Activated CD4-positive, alpha-beta T cell treated with anti-CD3 and anti-CD28 coated beads for 36 hours (primary cell): ENCODE results near the gene NFKBIZ. TPM values are rescaled to one million over a fixed set of nuclear protein-coding genes. Genes with fewer than 3 reads are reported as not detected.

Experiments used
- ATAC-seq: fragments of 200-7000 bp; cut with Tn5 transposase; one replicate; pipeline ENCODE4 v1.10.0; 2021; ENCODE audit warnings: mild to moderate bottlenecking, moderate library complexity
- CTCF ChIA-PET: fragments of 350-600 bp; sonication (Branson Sonifier 250); formaldehyde crosslinking; loops from one replicate; lab custom pipeline; 2021; ENCODE audit warnings: antibody characterized with exemption; lab: Charles Lee
- POLR2A ChIA-PET: fragments of 350-600 bp; sonication (Branson Sonifier 250); formaldehyde crosslinking; loops from one replicate; lab custom pipeline; 2021; ENCODE audit warnings: antibody characterized with exemption, inconsistent platforms; lab: Charles Lee
- DNase-seq: peaks from one replicate; pipeline ENCODE4 v3.0.0-alpha.2; 2020
- H3K27ac Mint-ChIP-seq: one replicate; pipeline ENCODE4 v1.8.0; 2021; ENCODE audit warnings: mixed read lengths
- H3K27me3 Mint-ChIP-seq: one replicate; pipeline ENCODE4 v1.8.0; 2021; ENCODE audit warnings: mixed read lengths
- H3K36me3 Mint-ChIP-seq: one replicate; pipeline ENCODE4 v1.8.0; 2021; ENCODE audit warnings: low read depth, mixed read lengths
- H3K4me1 Mint-ChIP-seq: one replicate; pipeline ENCODE4 v1.8.0; 2021; ENCODE audit warnings: mixed read lengths
- H3K4me3 Mint-ChIP-seq: one replicate; pipeline ENCODE4 v1.8.0; 2021; ENCODE audit warnings: mild to moderate bottlenecking, moderate library complexity, mixed read lengths
- H3K9me3 Mint-ChIP-seq: one replicate; pipeline ENCODE4 v1.8.0; 2021; ENCODE audit warnings: low read depth, mixed read lengths
- intact Hi-C, 2 experiments: fragments of 100-400 bp; cut with DNase I in 1 of 2; cut with micrococcal nuclease in 1 of 2; formaldehyde crosslinking; loops; one replicate each; pipeline versions ENCODE4 v1.14.2 to v1.15.1; 2022 to 2024; cut with DNase I, micrococcal nuclease
- total RNA-seq, 2 experiments: library from RNA; stranded (reverse); gene quantifications; one replicate each; pipeline ENCODE4 v1.2.3, GENCODE V29; 2021

The NFKBIZ gene
- total RNA-seq, 2 experiments from 2014 or later = 47.8 to 56.7 TPM

- H3K27ac Mint-ChIP-seq = no peak overlapping the region
- ATAC-seq = no peak
Measured at GRCh38 chr3:101836652-101837598, 12.4 kb upstream of the NFKBIZ start.

GRCh38 chr3:101838691-101839090 is 10.6 kb upstream of the NFKBIZ start:
- H3K4me1 Mint-ChIP-seq = peaks cover 32% of the 10 kb centered on the region
- no peaks in the 10 kb centered on the region for H3K27me3 Mint-ChIP-seq
- POLR2A ChIA-PET = no interaction called here
- DNase-seq (no peak), ATAC-seq (no peak)
- H3K27ac Mint-ChIP-seq = no peak overlapping the region
- H3K9me3 Mint-ChIP-seq = peaks cover 7% of the 10 kb centered on the region
- CTCF ChIA-PET = interaction anchor here (1.0 to 1.1 kb wide), 2 partner anchors 21 to 33 kb away, joined by 3 to 5 read pairs; no protein-coding TSS in a partner anchor
- intact Hi-C loops = no loop called here
- H3K4me3 Mint-ChIP-seq = no peak overlapping the region
- H3K36me3 Mint-ChIP-seq = peaks cover 23% of the 10 kb centered on the region

More at GRCh38 chr3:101836652-101837598, 12.4 kb upstream of the NFKBIZ start:
- intact Hi-C loops = no loop called here
- H3K27me3 Mint-ChIP-seq = no peaks in the 10 kb centered on the region
- no peak for DNase-seq
- peaks cover 49% of the 10 kb centered on the region for H3K4me1 Mint-ChIP-seq
- H3K9me3 Mint-ChIP-seq = peaks cover 2% of the 10 kb centered on the region
- CTCF ChIA-PET = no interaction called here
- POLR2A ChIA-PET = no interaction called here
- no peak overlapping the region for H3K4me3 Mint-ChIP-seq
- peaks cover 28% of the 10 kb centered on the region for H3K36me3 Mint-ChIP-seq

DNA sequence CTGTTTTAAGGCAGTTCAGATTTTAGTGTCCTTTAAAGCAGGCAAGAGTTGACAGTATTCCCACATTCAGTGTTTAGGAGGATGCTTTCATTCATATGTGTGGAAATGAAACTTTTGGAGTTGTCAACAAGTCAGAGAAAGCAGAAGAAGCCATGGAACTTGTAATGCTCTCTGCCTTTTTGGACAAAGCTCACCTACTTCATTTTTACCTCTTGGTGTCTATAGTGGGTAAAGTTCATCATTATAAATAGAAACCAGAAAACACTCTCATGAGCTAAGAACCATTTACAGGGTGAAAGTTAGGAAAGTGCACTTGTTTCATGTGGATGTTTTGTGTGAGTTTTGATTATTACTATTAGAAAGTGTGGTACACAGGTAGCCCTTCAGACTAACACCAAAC is 9.2 kb upstream of the NFKBIZ start:
- Mint-ChIP-seq H3K4me1 (peaks cover 22% of the 10 kb centered on the region), H3K36me3 (peaks cover 15% of the 10 kb centered on the region), H3K4me3 (no peak overlapping the region), H3K9me3 (peaks cover 7% of the 10 kb centered on the region), H3K27me3 (no peaks in the 10 kb centered on the region), H3K27ac (no peak overlapping the region)
- ChIA-PET POLR2A (no interaction called here), CTCF (interaction anchor here (0.7 to 1.4 kb wide), 4 partner anchors 10 to 47 kb away, joined by 3 to 5 read pairs (median 4); no protein-coding TSS in a partner anchor)
- no peak for ATAC-seq
- intact Hi-C loops = no loop called here
- DNase-seq = no peak

DNA sequence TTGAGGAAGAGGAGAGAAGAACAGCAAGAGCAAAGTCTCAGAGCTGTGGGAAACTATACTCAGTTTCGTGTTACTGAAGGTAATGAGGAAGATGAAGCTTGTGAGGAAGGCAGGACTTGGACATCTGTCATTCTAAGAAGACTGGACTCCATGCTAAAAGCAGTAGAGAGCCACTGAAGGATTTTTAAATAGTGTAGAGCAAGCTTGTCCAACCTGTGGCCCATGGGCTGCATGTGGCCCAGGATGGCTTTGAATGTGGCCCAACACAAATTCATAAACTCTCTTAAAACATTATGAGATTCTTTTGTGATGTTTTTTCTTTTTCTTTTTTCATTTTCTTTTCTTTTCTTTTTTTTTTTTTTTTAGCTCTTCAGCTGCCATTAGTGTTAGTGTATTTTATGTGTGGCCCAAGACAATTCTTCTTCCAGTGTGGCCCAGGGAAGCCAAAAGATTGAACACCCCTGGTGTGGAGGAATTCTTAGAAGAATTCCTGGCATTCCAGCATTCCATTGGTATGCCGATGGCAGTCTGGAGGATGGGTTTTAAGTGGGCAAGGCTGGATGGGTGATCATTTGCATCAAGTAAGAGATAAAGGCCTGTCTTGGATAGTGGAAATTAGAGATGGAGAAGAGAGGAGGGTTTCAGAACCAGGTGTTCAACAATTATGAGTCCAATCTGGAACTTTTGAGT is 6.9 kb upstream of the NFKBIZ start:
- no peaks in the 10 kb centered on the region for H3K27me3 Mint-ChIP-seq
- no peak for ATAC-seq
- no peak overlapping the region for H3K4me3 Mint-ChIP-seq
- H3K36me3 Mint-ChIP-seq = peaks cover 13% of the 10 kb centered on the region
- DNase-seq = no peak
- peaks cover 7% of the 10 kb centered on the region for H3K9me3 Mint-ChIP-seq
- peaks cover 6% of the 10 kb centered on the region for H3K4me1 Mint-ChIP-seq
- no peak overlapping the region for H3K27ac Mint-ChIP-seq
- CTCF ChIA-PET = no interaction called here
- POLR2A ChIA-PET = no interaction called here
- intact Hi-C loops = no loop called here

DNA sequence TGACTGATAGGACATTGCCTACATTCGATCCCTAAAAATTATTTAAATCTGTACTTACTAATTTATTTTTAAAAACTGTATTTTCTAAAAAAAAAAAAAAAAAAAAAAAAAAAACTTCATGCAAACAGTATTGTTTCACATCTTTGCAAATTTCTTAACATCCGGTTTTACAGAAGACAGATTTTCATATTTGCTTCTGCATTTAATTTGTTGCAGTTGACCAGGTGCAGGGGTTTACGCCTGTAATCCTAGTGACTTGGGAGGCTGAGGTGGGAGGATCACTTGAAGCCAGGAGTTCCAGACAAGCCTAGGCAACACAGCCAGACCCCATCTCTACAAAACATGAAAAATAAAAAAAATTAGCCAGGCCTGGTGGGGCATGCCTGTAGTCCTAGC is 6.4 kb upstream of the NFKBIZ start:
- CTCF ChIA-PET = interaction anchor here (1.1 kb wide), 1 partner anchor 35 kb away, joined by 3 read pairs; no protein-coding TSS in a partner anchor
- ATAC-seq = no peak
- H3K27ac Mint-ChIP-seq = no peak overlapping the region
- POLR2A ChIA-PET = no interaction called here
- peaks cover 7% of the 10 kb centered on the region for H3K9me3 Mint-ChIP-seq
- H3K4me3 Mint-ChIP-seq = no peak overlapping the region
- peaks cover 14% of the 10 kb centered on the region for H3K36me3 Mint-ChIP-seq
- peaks cover 7% of the 10 kb centered on the region for H3K4me1 Mint-ChIP-seq
- intact Hi-C loops = no loop called here
- no peaks in the 10 kb centered on the region for H3K27me3 Mint-ChIP-seq
- DNase-seq = no peak

DNA sequence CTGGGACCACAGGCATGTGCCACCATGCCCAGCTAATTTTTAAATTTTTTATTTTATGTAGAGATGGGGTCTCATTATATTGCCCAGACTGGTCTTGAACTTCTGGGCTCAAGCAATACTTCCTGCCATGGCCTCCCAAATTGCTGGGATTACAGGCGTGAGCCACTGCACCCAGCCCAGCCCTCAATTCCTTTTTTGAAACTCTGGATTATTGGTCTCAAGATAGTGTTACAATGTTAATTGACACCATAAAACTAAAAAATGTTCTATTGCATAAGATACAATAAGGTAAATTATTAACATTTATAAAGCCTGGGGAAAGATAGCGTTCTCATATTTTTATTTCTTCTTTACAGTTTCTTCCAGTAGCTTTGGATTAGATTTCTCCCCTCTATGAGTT is 3.9 kb upstream of the NFKBIZ start:
- ChIA-PET POLR2A (no interaction called here), CTCF (interaction anchor here (0.9 to 2.0 kb wide), 2 partner anchors 16 to 384 kb away, joined by 3 to 6 read pairs; no protein-coding TSS in a partner anchor)
- no peak for DNase-seq
- Mint-ChIP-seq H3K27me3 (no peaks in the 10 kb centered on the region), H3K4me1 (peaks cover 12% of the 10 kb centered on the region), H3K27ac (no peak overlapping the region), H3K9me3 (peaks cover 7% of the 10 kb centered on the region), H3K36me3 (peaks cover 19% of the 10 kb centered on the region), H3K4me3 (no peak overlapping the region)
- ATAC-seq = no peak
- intact Hi-C loops = loop anchor here in 1 of 2 experiments (5.0 kb wide), 1 partner anchor 273 kb away; the partner anchor contains the start of gene PCNP

DNA sequence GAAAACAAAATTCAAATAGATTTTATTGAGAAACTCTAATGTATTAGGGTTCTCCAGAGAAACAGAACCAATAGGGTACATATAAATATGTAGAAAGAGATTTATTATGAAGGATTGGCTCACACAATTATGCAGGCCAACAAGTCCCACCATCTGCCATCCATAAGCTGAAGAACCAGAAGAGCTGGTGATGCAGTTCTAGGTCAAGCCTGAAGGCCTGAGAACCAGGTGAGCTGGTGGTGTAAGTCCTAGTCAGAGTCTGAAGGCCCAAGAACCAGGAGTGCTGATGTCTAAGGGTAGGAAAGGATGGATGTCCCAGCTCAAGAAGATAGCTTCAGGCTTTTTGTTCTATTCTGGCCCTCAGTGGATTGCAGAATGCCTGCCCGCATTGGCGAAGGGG is 2.6 kb upstream of the NFKBIZ start:
- no peak overlapping the region for H3K27ac Mint-ChIP-seq
- intact Hi-C loops = loop anchor here in 1 of 2 experiments (5.0 kb wide), 1 partner anchor 274 kb away; the partner anchor contains the start of gene PCNP
- POLR2A ChIA-PET = no interaction called here
- peaks cover 7% of the 10 kb centered on the region for H3K9me3 Mint-ChIP-seq
- peaks cover 31% of the 10 kb centered on the region for H3K36me3 Mint-ChIP-seq
- ATAC-seq (no peak), DNase-seq (no peak)
- CTCF ChIA-PET = interaction anchor here (2.0 kb wide), 1 partner anchor 17 kb away, joined by 6 read pairs; no protein-coding TSS in a partner anchor
- H3K4me1 Mint-ChIP-seq = peaks cover 21% of the 10 kb centered on the region
- no peak overlapping the region for H3K4me3 Mint-ChIP-seq
- no peaks in the 10 kb centered on the region for H3K27me3 Mint-ChIP-seq

DNA sequence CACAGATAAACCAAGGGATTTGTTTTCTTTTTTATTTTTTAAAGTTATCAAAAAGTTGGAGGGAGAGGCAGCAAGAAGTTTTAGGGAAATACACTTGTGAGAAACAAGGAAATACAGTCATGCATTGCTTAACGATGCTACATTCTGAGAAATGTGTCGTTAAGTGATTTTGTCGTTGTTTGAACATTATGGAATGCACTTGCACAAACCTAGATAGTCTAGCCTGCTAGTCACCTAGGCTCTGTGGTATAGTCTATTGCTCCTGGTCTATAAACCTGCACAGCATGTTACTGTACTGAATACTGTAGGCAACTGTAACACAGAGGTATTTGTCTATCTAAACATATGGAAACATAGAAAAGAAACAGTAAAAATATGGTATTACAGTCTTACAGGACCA is 2.0 kb upstream of the NFKBIZ start:
- Mint-ChIP-seq H3K4me3 (no peak overlapping the region), H3K27me3 (no peaks in the 10 kb centered on the region), H3K27ac (no peak overlapping the region), H3K36me3 (peaks cover 33% of the 10 kb centered on the region), H3K4me1 (peaks cover 27% of the 10 kb centered on the region), H3K9me3 (peaks cover 3% of the 10 kb centered on the region)
- intact Hi-C loops = loop anchor here in 1 of 2 experiments (5.0 kb wide), 1 partner anchor 275 kb away; the partner anchor contains the start of gene PCNP
- ATAC-seq (no peak), DNase-seq (no peak)
- ChIA-PET POLR2A (interaction anchor here (0.6 kb wide), 1 partner anchor 102 kb away, joined by 5 read pairs; no protein-coding TSS in a partner anchor), CTCF (interaction anchor here (1.0 kb wide), 1 partner anchor 33 kb away, joined by 3 read pairs; no protein-coding TSS in a partner anchor)

DNA sequence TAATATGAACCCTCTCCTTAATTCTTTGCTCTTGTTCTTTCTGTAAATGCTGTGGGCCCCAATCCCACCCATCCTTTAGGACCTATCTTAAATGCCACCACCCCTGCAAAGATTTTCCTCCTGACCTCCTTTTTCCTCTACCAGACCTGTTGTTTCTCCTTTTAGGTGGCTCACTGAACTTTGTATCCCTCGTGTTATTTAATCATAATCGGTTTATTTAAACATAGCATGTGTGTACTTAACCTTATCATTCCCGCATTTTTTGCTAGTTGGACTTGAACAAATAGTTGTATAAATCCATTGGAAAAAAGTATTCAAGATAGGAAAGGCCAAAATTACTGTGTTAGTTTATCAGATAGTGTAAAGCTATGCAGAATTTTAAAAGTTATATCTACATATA is 988 bp upstream of the NFKBIZ start:
- Mint-ChIP-seq H3K36me3 (peaks cover 41% of the 10 kb centered on the region), H3K9me3 (no peaks in the 10 kb centered on the region), H3K4me3 (peak overlapping the region; percentile 98), H3K27ac (peak overlapping the region; percentile 83), H3K27me3 (no peaks in the 10 kb centered on the region), H3K4me1 (peaks cover 37% of the 10 kb centered on the region)
- ChIA-PET CTCF (interaction anchor here (0.6 to 1.6 kb wide), 6 partner anchors 13 to 366 kb away, joined by 3 to 8 read pairs (median 3); no protein-coding TSS in a partner anchor), POLR2A (interaction anchor here (2.2 to 2.9 kb wide), 2 partner anchors 20 to 69 kb away, joined by 6 to 61 read pairs; partner anchors contain the start of gene NXPE3)
- DNase-seq (no peak), ATAC-seq (no peak)
- intact Hi-C loops = loop anchor here in 1 of 2 experiments (2.0 to 5.0 kb wide), 2 partner anchors 162 to 276 kb away; partner anchors contain the start of genes PCNP and RPL24

DNA sequence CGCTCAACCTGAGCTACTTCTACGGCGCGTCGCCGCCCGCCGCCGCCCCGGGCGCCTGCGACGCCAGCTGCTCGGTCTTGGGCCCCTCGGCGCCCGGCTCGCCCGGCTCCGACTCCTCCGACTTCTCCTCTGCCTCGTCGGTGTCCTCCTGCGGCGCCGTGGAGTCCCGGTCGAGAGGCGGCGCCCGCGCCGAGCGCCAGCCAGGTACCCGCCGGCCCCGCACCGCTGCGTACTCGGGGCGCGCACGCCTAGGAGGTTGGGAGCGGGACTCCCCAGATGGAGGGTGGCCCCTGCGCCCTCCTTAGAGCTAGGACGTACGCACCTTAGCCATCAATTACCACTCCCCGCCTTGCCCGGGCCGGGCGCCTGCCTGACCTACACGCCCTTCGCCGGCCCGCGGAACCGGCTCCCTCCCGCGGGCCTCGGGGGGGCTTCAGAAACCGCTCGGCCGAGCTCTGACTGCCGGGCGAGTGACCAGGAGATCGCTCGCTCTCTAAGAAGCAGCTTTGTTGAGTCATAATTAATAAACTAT is 466 bp downstream of the NFKBIZ start:
- peaks cover 55% of the 10 kb centered on the region for H3K36me3 Mint-ChIP-seq
- POLR2A ChIA-PET = interaction anchor here (0.8 to 2.9 kb wide), 11 partner anchors 12 to 235 kb away, joined by 3 to 61 read pairs (median 5); partner anchors contain the start of genes CEP97, NXPE3 and RPL24

More for the DNA sequence above, 466 bp downstream of the NFKBIZ start:
- intact Hi-C loops = loop anchor here (1.0 to 10.0 kb wide), 17 partner anchors 22 to 375 kb away; partner anchors contain the start of genes NXPE3 (in 2 of the 2), RPL24 (in 2 of the 2), CEP97 (in 1 of the 2) and PCNP (in 1 of the 2)
- peak; percentile 78 for DNase-seq
- Mint-ChIP-seq H3K4me3 (peak overlapping the region; percentile 98), H3K4me1 (peaks cover 51% of the 10 kb centered on the region), H3K27me3 (no peaks in the 10 kb centered on the region), H3K9me3 (no peaks in the 10 kb centered on the region), H3K27ac (peak overlapping the region; percentile 100)
- CTCF ChIA-PET = interaction anchor here (0.6 to 1.6 kb wide), 5 partner anchors 20 to 86 kb away, joined by 4 to 8 read pairs (median 5); no protein-coding TSS in a partner anchor
- ATAC-seq = peak; percentile 25
